ENCODE results near the gene C12orf43.

DNA sequence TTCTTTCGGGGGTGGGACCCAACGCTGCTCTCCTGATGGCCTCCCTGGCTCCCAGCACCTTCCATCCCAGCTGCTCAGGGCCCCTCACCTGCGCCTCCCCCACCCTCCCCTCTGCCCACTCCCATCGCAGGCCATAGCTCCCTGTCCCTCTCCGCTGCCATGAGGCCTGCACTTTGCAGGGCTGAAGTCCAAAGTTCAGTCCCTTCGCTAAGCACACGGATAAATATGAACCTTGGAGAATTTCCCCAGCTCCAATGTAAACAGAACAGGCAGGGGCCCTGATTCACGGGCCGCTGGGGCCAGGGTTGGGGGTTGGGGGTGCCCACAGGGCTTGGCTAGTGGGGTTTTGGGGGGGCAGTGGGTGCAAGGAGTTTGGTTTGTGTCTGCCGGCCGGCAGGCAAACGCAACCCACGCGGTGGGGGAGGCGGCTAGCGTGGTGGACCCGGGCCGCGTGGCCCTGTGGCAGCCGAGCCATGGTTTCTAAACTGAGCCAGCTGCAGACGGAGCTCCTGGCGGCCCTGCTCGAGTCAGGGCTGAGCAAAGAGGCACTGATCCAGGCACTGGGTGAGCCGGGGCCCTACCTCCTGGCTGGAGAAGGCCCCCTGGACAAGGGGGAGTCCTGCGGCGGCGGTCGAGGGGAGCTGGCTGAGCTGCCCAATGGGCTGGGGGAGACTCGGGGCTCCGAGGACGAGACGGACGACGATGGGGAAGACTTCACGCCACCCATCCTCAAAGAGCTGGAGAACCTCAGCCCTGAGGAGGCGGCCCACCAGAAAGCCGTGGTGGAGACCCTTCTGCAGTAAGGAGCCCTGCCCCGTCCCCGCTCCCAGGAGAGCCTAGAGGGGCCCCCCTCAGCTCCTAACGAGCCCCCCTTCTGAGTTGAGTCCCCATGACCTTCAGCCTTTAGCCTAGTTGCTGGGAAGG is 37.7 kb downstream of the C12orf43 start, which contains the start of gene HNF1A:
- TF ChIP-seq, protein P1, sequence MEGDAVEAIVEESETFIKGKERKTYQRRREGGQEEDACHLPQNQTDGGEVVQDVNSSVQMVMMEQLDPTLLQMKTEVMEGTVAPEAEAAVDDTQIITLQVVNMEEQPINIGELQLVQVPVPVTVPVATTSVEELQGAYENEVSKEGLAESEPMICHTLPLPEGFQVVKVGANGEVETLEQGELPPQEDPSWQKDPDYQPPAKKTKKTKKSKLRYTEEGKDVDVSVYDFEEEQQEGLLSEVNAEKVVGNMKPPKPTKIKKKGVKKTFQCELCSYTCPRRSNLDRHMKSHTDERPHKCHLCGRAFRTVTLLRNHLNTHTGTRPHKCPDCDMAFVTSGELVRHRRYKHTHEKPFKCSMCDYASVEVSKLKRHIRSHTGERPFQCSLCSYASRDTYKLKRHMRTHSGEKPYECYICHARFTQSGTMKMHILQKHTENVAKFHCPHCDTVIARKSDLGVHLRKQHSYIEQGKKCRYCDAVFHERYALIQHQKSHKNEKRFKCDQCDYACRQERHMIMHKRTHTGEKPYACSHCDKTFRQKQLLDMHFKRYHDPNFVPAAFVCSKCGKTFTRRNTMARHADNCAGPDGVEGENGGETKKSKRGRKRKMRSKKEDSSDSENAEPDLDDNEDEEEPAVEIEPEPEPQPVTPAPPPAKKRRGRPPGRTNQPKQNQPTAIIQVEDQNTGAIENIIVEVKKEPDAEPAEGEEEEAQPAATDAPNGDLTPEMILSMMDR (conservative IDR thresholded peaks at IDR 0.05 in 1 of 2, IDR thresholded peaks at IDR 0.05 in 1 of 2; ENCODE audit: extremely low read depth in 1 of 2, insufficient read depth in 1 of 2, low read depth in 1 of 2, low read length in 2 of 2), result no peak
- no peak for TF ChIP-seq EZH2 (IDR thresholded peaks at IDR 0.05; ENCODE audit: borderline replicate concordance, low read length)
